Large intestine (tissue), 3 donors: Measurements from ENCODE around the gene MACROD1. TPM values are rescaled to one million over a fixed set of nuclear protein-coding genes. Genes with fewer than 3 reads are reported as not detected.
"Not testable (repeated sequence)": the region's sequence is repeated elsewhere in the genome, so short reads cannot be mapped to it uniquely, and the experiment has no call there.

Experiments
- DNase-seq, 2 donors: peaks; one replicate each; pipeline versions ENCODE4 v3.0.0 to v3.0.0-alpha.2; 2013
- H3K27ac ChIP-seq: one replicate; pipeline ENCODE4 v1.5.1; 2013; ENCODE audit warnings: low read length
- H3K27me3 ChIP-seq: 2 replicates; pipeline ENCODE4 v1.6.1; 2013; ENCODE audit warnings: low read length; ENCODE audit not compliant: control insufficient read depth, insufficient read depth
- H3K36me3 ChIP-seq: 2 replicates; pipeline ENCODE4 v1.6.1; 2013; ENCODE audit warnings: low read length; ENCODE audit not compliant: control insufficient read depth, insufficient read depth
- H3K4me1 ChIP-seq: one replicate; pipeline ENCODE4 v1.6.1; 2013; ENCODE audit warnings: low read length; ENCODE audit not compliant: control insufficient read depth, insufficient read depth
- H3K4me3 ChIP-seq: one replicate; pipeline ENCODE4 v1.5.1; 2013; ENCODE audit warnings: low read length
- H3K9me3 ChIP-seq: one replicate; pipeline ENCODE4 v1.6.1; 2013; ENCODE audit warnings: mild to moderate bottlenecking, low read depth, low read length, moderate library complexity; ENCODE audit not compliant: control insufficient read depth
- WGBS: methylation state at CpG from one replicate; pipeline ENCODE4 v1.1.5; 2013; ENCODE audit warnings: low lambda C conversion rate; ENCODE audit not compliant: insufficient coverage; 5-methylcytosine and 5-hydroxymethylcytosine counted together
- polyA plus RNA-seq: library from polyadenylated mRNA; unstranded; fragments of 120-200 nt; gene quantifications from one replicate; pipeline ENCODE4 v1.2.1, GENCODE V29; 2013

MACROD1 gene
- polyA plus RNA-seq, 1 donor: 18.2 TPM

DNA sequence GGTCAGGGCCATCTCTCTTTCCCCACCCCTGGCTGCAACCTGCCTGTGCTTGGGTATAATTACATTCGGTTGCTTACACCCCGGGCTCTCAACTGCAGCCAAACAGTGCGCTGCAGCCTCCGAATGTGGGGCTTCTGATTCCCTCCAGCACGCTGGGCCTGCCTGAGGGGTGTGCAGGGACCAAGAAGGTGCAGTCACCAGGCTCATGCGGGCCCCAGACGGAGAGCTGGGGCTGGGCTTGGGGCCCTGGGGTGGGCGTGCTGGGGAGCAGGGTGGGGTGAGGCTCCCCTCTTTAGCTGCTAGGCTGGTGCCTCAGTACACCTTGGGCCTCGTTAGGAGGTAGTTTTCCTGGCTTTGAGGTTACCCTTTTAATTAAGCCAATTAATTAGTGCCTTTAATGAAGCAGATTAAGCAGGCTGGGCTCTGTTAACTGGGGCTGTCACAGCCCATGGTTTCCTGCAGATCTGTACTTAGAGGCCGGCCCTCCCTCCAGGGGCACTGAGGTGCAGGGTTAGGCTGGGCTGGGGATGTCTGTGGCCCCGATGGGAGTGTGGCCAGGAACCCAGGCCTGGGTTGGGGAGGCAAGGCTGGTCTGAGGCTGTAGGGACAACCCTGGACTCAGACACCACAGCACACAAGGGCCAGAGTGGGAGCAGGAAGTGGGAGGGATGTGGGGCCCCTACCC is 112.8 kb downstream of the MACROD1 start:
- DNase-seq: no peak
- WGBS: no CpG with 5 or more reads among the region's 11 CpGs
- Histone ChIP-seq H3K27me3 (no peaks in the 10 kb centered on the region), H3K27ac (no peak overlapping the region), H3K4me3 (no peak overlapping the region), H3K9me3 (no peaks in the 10 kb centered on the region), H3K36me3 (no peaks in the 10 kb centered on the region), H3K4me1 (peaks cover 4% of the 10 kb centered on the region)

DNA sequence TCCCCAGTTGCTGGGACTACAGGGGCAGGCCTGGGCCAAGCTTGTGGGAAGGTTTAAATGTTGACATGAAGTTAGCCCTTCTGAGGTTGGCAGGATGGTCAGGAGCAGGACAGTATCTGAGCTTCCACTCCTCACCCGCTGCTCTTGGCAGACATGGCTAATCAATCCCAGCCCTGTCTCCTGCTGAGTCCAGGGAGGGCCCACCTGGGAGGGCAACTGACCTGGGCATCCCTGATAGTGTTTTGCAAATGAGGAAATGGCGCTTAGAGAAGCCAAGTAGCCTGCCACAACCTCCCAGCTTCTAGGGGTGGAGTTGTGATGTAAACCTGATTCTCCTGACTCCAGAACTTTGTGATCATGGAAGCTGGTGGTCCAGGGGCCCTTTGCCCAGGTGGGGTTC is 113.5 kb downstream of the MACROD1 start:
- Histone ChIP-seq H3K4me3 (no peak overlapping the region), H3K36me3 (no peaks in the 10 kb centered on the region), H3K27me3 (no peaks in the 10 kb centered on the region), H3K9me3 (no peaks in the 10 kb centered on the region), H3K4me1 (peaks cover 4% of the 10 kb centered on the region), H3K27ac (no peak overlapping the region)
- WGBS: no CpG with 5 or more reads among the region's 2 CpGs
- no peak for DNase-seq

DNA sequence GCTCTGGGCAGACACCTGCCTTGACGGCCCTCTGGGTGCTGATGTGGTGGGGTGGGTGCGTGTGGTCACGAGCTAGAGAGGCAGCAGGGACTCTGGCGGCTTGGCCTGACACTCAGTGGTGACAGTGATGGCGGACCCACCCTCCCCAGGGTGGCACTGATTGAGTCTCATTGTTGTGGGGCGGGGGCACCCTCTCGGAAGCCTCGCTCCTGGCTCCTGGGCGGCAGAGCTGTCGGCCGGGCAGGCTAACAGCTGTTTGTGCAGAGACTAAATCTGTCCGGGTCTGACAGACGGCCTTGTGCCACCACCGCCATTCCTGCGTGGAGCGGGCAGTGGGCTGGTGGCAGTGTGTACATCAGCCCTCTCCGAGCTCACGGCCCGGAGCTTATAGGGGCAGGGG is 114.6 kb downstream of the MACROD1 start:
- Histone ChIP-seq H3K4me1 (peaks cover 4% of the 10 kb centered on the region), H3K27ac (no peak overlapping the region), H3K9me3 (no peaks in the 10 kb centered on the region), H3K4me3 (no peak overlapping the region), H3K36me3 (no peaks in the 10 kb centered on the region), H3K27me3 (no peaks in the 10 kb centered on the region)
- no peak for DNase-seq
- no CpG with 5 or more reads among the region's 19 CpGs for WGBS

DNA sequence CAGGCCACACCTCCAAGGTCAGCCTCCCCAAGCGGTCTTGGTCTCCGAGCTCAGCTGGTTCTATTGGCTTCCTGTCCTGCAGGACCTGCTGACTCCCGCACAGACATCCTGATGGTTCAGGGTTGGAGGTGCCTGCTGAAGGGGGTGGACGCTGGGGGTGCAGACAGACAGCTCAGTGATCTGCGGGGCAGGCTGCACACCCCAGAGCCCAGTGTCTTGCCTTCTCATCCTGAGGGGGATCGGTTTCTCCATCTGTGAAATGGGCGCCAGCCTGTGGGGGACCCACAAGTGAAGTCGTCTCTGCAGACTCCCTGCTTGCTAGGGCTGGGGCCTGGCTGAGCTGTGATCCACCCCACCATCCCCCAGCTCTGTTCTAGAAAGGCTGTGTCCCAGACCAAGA is 116.4 kb downstream of the MACROD1 start:
- no peaks in the 10 kb centered on the region for H3K27me3 ChIP-seq
- no peaks in the 10 kb centered on the region for H3K36me3 ChIP-seq
- H3K4me3 ChIP-seq: no peak overlapping the region
- no peaks in the 10 kb centered on the region for H3K9me3 ChIP-seq
- no peak overlapping the region for H3K27ac ChIP-seq
- DNase-seq: no peak
- H3K4me1 ChIP-seq: peaks cover 4% of the 10 kb centered on the region
- WGBS: no CpG with 5 or more reads among the region's 8 CpGs

DNA sequence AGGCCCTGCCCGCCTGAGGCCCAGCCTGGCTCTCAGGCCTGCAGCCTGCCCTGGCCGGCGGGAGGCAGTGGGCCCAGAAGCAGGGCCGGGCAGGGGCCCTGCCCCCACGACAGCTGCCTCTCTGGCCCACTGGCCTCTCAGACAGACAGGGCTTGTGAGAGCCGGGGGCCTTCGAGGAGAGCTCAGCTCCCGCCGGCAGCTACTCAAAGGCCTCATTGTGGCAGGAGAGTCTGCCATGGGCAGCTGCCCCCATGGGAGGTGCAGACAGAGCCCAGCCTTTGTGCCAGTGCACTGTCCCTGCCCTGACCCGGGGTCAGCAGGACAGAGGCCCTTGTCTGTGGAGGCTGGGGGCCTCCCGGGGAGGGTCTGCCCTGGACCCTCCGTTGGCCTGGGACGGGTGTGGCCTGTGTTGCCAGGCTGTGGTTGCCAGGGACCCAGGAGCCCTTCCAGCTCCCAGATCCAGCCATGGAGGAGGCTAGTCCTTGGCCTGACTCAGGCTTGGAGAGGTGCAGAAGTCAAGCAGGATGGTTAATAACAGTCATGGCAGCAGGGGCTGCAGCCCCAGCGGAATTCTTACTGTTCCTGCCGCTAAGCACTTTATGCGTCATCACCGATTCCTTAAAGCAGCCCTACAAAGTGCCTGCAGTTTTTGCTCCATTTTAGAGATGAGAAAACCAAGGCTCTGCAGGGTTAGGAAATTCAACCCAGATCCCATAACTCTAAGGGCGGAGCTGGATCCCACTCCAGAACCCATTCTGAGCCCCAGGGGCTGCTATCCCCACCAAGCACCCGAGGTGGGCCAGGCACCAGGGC is 117.7 kb downstream of the MACROD1 start:
- Histone ChIP-seq H3K27ac (no peak overlapping the region), H3K4me3 (no peak overlapping the region)

DNA sequence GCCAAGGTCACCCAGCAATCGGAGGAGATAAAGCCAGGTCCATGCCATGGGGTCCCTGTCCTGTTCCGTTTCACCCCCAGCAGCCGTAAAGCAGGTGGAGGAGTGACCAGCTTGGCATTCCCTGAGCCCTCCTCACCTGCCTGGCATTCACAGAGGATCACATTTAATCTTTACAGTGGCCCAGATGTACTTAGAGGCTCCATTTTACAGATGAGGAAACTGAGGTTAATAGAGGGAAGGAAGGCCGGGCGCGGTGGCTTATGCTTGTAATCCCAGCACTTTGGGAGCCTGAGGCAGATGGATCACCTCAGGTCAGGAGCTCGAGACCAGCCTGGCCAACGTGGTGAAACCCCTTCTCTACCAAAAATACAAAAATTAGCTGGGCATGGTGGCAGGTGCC is 118.5 kb downstream of the MACROD1 start:
- H3K4me1 ChIP-seq, H3K27ac ChIP-seq, H3K27me3 ChIP-seq, H3K4me3 ChIP-seq, DNase-seq, H3K36me3 ChIP-seq, H3K9me3 ChIP-seq: not testable (repeated sequence)
- no CpG with 5 or more reads among the region's 8 CpGs for WGBS

More for the DNA sequence above, 117.7 kb downstream of the MACROD1 start:
- Histone ChIP-seq H3K27me3 (no peaks in the 10 kb centered on the region), H3K9me3 (no peaks in the 10 kb centered on the region), H3K4me1 (peaks cover under 1% of the 10 kb centered on the region), H3K36me3 (no peaks in the 10 kb centered on the region)
- no peak for DNase-seq
- no CpG with 5 or more reads among the region's 19 CpGs for WGBS

DNA sequence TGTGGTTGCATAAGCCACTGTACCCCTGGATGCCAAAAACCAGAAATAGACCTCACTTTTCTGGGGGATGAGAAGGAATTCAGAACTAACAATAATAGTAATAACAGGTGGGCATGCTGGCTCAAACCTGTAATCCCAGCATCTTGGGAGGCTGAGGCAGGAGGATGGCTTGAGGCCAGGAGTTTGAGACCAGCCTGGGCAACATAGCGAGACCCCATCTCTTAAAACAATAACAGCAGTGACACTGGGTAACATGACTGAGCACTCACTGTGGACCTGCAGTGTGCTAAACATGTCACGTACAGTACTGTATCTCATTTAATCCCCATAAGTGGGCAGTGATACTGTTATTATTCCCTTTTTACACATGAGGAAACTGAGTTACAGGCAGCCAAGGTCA is 120.2 kb downstream of the MACROD1 start:
- Histone ChIP-seq H3K36me3 (no peaks in the 10 kb centered on the region), H3K27me3 (no peaks in the 10 kb centered on the region), H3K4me3 (no peak overlapping the region), H3K27ac (no peak overlapping the region), H3K4me1 (no peaks in the 10 kb centered on the region), H3K9me3 (no peaks in the 10 kb centered on the region)
- WGBS: no CpG with 5 or more reads among the region's 2 CpGs
- DNase-seq: no peak

DNA sequence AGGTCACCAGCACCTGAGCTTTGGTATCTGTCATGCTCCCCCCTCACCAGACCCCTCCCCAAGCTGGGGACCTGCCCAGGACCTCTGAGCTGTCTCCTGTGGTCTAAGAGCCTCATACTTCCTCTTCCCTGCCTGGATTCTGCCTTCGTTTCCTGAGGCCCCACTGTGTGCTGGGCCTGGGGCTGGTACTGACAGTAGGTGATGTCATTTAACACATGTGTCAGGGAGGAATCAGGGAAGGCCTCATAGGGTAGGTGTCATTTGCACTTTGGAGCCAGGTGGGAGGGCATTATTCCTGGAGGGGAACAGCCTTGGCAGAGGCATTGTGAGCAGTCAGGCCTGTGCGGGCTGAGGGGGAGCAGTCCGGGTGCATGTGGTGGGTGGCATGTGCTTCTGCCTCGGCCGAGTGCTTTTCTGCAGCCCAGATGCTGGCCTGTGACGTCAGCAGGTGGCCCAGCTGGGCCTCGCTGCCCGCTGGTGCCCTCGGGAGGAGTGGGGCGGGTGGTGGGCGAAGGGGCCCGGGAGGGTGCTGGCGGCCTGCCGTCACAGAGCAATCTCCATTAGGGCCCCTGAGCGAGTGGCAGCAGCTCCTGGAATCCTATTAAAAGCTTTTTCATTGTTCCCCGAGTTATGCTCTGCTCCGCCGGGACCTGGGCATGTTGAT is 121.1 kb downstream of the MACROD1 start:
- no peaks in the 10 kb centered on the region for H3K4me1 ChIP-seq
- H3K27ac ChIP-seq: no peak overlapping the region
- no peak for DNase-seq
- no peak overlapping the region for H3K4me3 ChIP-seq
- H3K27me3 ChIP-seq: no peaks in the 10 kb centered on the region
- no peaks in the 10 kb centered on the region for H3K36me3 ChIP-seq
- WGBS: no CpG with 5 or more reads among the region's 18 CpGs
- no peaks in the 10 kb centered on the region for H3K9me3 ChIP-seq

DNA sequence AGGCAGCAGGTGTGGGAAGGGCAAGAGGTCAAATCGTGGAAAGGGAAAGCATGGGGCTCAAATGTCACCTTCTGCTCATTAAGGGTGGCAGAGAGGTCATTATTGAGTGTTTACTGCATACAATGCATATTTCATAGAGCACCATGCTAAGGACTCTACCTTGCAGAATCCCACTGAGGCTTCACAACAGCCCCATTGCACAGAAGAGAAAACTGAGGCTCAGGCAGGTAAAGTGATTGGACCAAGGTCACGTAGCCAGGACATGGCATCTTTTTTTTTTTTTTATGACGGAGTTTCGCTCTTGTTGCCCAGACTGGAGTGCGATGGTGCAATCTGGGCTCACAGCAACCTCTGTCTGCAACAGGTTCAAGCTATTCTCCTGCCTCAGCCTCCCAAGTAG is 122.4 kb downstream of the MACROD1 start:
- Histone ChIP-seq H3K4me3 (no peak overlapping the region), H3K4me1 (no peaks in the 10 kb centered on the region), H3K27ac (no peak overlapping the region), H3K27me3 (no peaks in the 10 kb centered on the region), H3K36me3 (no peaks in the 10 kb centered on the region), H3K9me3 (no peaks in the 10 kb centered on the region)
- DNase-seq: no peak
- no CpG with 5 or more reads among the region's 5 CpGs for WGBS

DNA sequence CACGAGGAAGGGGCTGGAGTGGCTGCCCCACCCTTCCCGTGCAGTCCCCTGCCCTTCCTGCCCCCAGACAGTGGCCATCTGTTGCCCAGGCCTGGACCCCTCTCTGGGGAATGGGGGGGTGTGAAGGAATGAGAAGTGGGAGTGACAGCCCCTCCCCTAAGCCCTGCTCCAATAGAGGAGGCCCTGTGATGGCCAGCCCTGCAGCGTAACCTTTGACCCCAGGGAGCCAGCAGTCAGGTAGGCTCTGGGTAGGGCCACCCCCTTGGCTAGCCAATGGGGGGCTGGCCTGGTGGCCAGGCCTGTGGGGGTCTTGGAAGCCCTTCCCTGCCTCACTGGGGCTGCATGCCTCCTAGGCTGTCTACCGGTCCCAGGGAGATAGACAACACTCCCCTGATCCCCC is 123.6 kb downstream of the MACROD1 start:
- Histone ChIP-seq H3K4me1 (no peaks in the 10 kb centered on the region), H3K27ac (no peak overlapping the region), H3K4me3 (no peak overlapping the region), H3K27me3 (peaks cover 7% of the 10 kb centered on the region), H3K36me3 (no peaks in the 10 kb centered on the region), H3K9me3 (no peaks in the 10 kb centered on the region)
- WGBS: no CpG with 5 or more reads among the region's 4 CpGs
- no peak for DNase-seq
